Peyer's patch (tissue), 4 donors: ENCODE measurements around the gene RUFY3. TPM values are rescaled to one million over a fixed set of nuclear protein-coding genes. Genes with fewer than 3 reads are reported as not detected.
"Not testable (repeated sequence)": the region's sequence is repeated elsewhere in the genome, so short reads cannot be mapped to it uniquely, and the experiment has no call there.

Source experiments
- DNase-seq, 3 donors: peaks; one replicate each; pipeline ENCODE4 v3.0.0-alpha.2; 2017 to 2019
- H3K27ac ChIP-seq, 4 donors: fragments of 200-600 bp; sonication (generic); one replicate each; pipeline ENCODE4 v1.5.1; 2016 to 2019
- H3K27me3 ChIP-seq, 2 donors: fragments of 200-600 bp; sonication (generic); one replicate each; pipeline ENCODE4 v1.5.1; 2019
- H3K36me3 ChIP-seq, 3 donors: fragments of 200-600 bp; sonication (generic); one replicate each; pipeline ENCODE4 v1.5.1; 2016 to 2019
- H3K4me1 ChIP-seq, 4 donors: fragments of 200-600 bp; sonication (generic); one replicate each; pipeline ENCODE4 v1.5.1; 2016 to 2019
- H3K4me3 ChIP-seq, 4 donors: fragments of 200-600 bp; sonication (generic); 1 replicate in 3 of 4; 2 replicates in 1 of 4; pipeline ENCODE4 v1.5.1; 2016 to 2019; ENCODE audit warnings: mild to moderate bottlenecking in 1 of 4
- H3K9me3 ChIP-seq, 4 donors: fragments of 200-600 bp; sonication (generic); one replicate each; pipeline ENCODE4 v1.5.1; 2016 to 2019; ENCODE audit warnings: mild to moderate bottlenecking in 1 of 4
- POLR2A ChIP-seq, 2 donors: fragments of 450-650 bp; IDR thresholded peaks; one replicate each; pipeline ENCODE4 v1.5.1; 2017; ENCODE audit warnings: antibody characterized with exemption in 2 of 2, mild to moderate bottlenecking in 2 of 2, moderate library complexity in 2 of 2
- total RNA-seq, 4 donors: library from RNA; depleted of rRNA; stranded (reverse); fragments of >200 nt; gene quantifications; one replicate each; pipeline ENCODE4 v1.1.0, GENCODE V29; 2016
- TF ChIP-seq, protein P1 (sequence below), 6 experiments: fragments of 450-650 bp in 4 of 6; fragments of 200-600 bp in 2 of 6; sonication (generic) in 1 of 6; IDR thresholded peaks; one replicate each; pipeline ENCODE4 v1.5.1; 2017 to 2019; ENCODE audit warnings: antibody characterized with exemption in 6 of 6, mild to moderate bottlenecking in 3 of 6, moderate library complexity in 1 of 6

Gene RUFY3
- total RNA-seq, 4 donors from 2014 or later: 36.1 to 113 (median 47.1) TPM

DNA sequence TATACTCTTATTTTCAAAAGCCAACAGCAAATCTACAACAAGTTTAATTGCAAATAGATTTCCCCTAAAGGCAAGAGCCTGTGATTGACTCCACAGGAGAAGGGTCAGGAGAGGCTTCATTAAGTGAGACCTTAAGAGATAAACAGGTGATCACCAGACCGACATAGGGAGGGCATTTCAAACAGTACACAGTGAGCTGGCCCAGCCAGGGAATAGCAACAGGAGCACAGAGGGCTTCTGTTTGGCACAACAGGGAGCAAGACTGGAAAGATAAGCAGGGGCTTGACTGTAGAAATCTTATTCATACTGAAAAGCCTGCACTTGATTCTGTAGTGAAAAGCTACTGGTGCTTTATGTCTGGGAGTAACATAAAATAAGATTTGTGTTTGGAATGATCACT is 3.9 kb downstream of the RUFY3 start:
- no peaks in the 10 kb centered on the region for H3K27me3 ChIP-seq

DNA sequence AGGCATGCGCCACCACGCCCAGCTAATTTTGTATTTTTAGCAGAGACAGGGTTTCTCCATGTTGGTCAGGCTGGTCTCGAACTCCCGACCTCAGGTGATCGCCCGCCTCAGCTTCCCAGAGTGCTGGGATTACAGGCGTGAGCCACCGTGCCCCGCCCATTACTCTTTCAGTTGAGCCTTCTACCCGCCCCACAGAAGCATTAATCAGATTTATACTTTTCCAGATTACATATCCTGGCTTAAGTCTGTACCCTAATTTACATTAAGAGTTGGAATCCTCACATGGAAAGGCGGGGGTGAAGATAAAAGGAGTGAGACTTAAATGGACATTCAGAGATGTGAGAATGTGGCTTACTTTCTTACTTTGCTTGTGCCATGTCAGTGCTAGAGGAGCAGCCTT is 4.8 kb downstream of the RUFY3 start:
- not testable (repeated sequence) for H3K9me3 ChIP-seq, DNase-seq, H3K27ac ChIP-seq, H3K4me3 ChIP-seq, H3K4me1 ChIP-seq, H3K27me3 ChIP-seq, H3K36me3 ChIP-seq

More for the DNA sequence above, 3.9 kb downstream of the RUFY3 start:
- Histone ChIP-seq H3K4me1 (no peaks in the 10 kb centered on the region), H3K9me3 (no peaks in the 10 kb centered on the region), H3K4me3 (no peak overlapping the region), H3K36me3 (no peaks in the 10 kb centered on the region), H3K27ac (no peak overlapping the region)
- DNase-seq: no peak
- TF ChIP-seq, protein P1, sequence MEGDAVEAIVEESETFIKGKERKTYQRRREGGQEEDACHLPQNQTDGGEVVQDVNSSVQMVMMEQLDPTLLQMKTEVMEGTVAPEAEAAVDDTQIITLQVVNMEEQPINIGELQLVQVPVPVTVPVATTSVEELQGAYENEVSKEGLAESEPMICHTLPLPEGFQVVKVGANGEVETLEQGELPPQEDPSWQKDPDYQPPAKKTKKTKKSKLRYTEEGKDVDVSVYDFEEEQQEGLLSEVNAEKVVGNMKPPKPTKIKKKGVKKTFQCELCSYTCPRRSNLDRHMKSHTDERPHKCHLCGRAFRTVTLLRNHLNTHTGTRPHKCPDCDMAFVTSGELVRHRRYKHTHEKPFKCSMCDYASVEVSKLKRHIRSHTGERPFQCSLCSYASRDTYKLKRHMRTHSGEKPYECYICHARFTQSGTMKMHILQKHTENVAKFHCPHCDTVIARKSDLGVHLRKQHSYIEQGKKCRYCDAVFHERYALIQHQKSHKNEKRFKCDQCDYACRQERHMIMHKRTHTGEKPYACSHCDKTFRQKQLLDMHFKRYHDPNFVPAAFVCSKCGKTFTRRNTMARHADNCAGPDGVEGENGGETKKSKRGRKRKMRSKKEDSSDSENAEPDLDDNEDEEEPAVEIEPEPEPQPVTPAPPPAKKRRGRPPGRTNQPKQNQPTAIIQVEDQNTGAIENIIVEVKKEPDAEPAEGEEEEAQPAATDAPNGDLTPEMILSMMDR (IDR thresholded peaks at IDR 0.05): no peak
- TF ChIP-seq POLR2A (IDR thresholded peaks at IDR 0.05): no peak

DNA sequence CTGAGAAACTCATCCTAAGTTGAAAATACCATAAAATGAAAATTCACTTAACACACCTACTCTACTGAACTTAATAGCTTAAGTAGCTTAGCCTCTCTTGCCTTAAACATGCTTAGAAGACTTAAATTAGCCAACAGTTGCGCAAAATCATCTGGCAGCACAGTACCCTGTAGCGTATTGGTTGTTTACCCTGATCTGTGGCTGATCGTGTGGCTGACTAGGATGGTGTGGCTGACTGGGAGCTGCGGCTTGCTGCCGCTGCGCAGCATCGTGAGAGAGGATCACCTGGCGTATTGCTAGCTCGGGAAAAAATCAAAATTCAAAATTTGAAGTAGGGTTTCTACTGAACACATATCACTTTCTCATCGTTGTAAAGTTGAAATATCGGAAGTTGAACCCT is 6.3 kb downstream of the RUFY3 start:
- DNase-seq: no peak
- Histone ChIP-seq H3K9me3 (no peaks in the 10 kb centered on the region), H3K36me3 (no peaks in the 10 kb centered on the region), H3K27ac (no peak overlapping the region), H3K4me3 (no peak overlapping the region), H3K4me1 (no peaks in the 10 kb centered on the region), H3K27me3 (no peaks in the 10 kb centered on the region)
- no peak for TF ChIP-seq POLR2A (IDR thresholded peaks at IDR 0.05)
- TF ChIP-seq, protein P1 (IDR thresholded peaks at IDR 0.05): no peak

DNA sequence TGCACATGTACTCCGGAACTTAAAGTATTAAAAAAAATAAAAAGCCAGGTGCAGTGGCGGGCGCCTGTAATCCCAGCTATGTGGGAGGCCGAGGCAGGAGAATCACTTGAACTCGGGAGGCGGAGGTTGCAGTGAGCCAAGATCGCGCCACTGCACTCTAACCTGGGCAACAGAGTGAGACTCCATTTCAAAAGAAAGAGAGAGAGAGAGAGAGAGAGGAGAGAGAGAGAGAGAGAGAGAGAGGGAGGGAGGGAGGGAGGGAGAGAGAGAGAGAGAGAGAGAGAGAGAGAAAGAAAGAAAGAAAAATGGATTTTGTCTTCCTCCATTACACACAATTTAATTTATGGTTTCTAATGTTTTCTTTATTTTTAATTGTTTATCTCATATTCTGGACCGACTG is 11.1 kb downstream of the RUFY3 start:
- not testable (repeated sequence) for H3K27ac ChIP-seq, H3K4me3 ChIP-seq, H3K27me3 ChIP-seq, DNase-seq, H3K9me3 ChIP-seq, H3K36me3 ChIP-seq
- peaks cover 4 to 24% (median 15%) of the 10 kb centered on the region in 4 donors for H3K4me1 ChIP-seq

DNA sequence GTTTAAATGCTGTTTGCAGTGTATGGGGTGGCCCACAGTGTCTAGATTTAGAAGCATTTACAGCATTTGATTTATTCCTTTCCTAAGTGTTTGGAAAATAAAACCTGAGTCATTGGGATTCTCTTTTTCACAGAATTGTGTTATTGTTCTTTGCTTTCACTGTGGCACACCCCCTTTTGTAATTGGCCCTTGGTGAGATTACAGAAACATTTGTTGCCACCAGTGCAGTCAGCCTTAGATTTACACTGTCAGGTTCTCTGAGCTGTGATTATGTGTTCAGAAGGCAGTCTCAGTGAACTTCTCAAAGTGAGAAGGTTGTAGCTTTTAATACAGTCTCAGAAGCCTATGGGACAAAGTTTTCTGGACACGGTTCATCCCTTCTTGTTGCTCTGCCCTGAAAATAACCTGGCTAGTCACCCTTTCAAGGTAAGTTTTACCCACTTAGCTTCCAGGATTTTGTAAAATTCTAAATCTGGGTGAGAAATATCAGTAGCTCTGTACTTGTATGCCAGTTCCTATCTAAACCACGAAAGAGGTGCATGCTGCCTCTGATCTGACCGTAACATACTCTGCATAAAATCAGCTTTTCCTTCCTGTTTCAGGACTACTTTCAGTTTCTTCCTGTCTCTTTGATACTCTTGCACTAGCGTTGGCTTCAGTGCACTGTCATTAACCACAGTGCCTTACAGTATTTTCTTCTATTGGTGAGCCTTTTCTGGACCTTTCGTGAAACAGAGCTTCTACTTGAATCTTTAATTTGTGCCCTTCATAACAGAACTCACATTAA is 12.6 kb downstream of the RUFY3 start:
- Histone ChIP-seq H3K27me3 (no peaks in the 10 kb centered on the region), H3K36me3 (no peaks in the 10 kb centered on the region), H3K27ac (peak overlapping the region; percentile 66 to 85 (median 72)), H3K4me3 (peak overlapping the region; percentile 9 to 59 (median 33)), H3K4me1 (peaks cover 4 to 24% (median 15%) of the 10 kb centered on the region in 4 donors), H3K9me3 (no peaks in the 10 kb centered on the region)
- peak in 2 of 3 donors; percentile 52 to 65 for DNase-seq
- TF ChIP-seq POLR2A (IDR thresholded peaks at IDR 0.05): no peak
- TF ChIP-seq, protein P1 (IDR thresholded peaks at IDR 0.05): peak in 1 of 6 experiments; percentile 34

DNA sequence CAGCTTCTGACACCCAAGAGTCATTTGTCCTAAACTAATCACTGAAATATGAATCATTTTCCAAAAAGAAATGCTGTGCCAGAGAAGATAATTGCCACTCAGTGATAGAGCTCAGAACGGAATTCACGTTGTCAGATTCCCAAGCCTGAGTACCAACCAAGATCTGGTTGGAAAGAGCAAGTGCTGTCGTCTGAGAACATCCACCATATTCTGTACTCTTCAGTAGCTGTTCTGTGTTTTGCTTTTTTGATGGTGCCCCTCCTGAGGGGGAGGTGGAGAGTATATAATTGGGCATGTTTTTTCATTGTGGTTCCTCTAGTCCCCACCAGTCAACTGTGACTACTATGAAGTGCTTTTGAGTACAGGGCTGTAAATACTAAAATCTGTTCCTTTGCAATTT is 13.2 kb downstream of the RUFY3 start:
- TF ChIP-seq POLR2A (IDR thresholded peaks at IDR 0.05): no peak
- TF ChIP-seq, protein P1 (IDR thresholded peaks at IDR 0.05): no peak

More for the DNA sequence above, 13.2 kb downstream of the RUFY3 start:
- Histone ChIP-seq H3K4me3 (peak overlapping the region; percentile 9 to 59 (median 33)), H3K27me3 (no peaks in the 10 kb centered on the region), H3K27ac (peak overlapping the region; percentile 66 to 85 (median 72)), H3K36me3 (no peaks in the 10 kb centered on the region), H3K9me3 (no peaks in the 10 kb centered on the region), H3K4me1 (peaks cover 4 to 24% (median 15%) of the 10 kb centered on the region in 4 donors)
- DNase-seq: no peak
